DMS 273 (cell line): Measurements from ENCODE around the gene INSYN2B.

Experiments used
- DNase-seq: peaks from one replicate; lab custom pipeline; 2025; ENCODE audit not compliant: unreplicated experiment; lab: John Stamatoyannopoulos, UW

INSYN2B gene

DNA sequence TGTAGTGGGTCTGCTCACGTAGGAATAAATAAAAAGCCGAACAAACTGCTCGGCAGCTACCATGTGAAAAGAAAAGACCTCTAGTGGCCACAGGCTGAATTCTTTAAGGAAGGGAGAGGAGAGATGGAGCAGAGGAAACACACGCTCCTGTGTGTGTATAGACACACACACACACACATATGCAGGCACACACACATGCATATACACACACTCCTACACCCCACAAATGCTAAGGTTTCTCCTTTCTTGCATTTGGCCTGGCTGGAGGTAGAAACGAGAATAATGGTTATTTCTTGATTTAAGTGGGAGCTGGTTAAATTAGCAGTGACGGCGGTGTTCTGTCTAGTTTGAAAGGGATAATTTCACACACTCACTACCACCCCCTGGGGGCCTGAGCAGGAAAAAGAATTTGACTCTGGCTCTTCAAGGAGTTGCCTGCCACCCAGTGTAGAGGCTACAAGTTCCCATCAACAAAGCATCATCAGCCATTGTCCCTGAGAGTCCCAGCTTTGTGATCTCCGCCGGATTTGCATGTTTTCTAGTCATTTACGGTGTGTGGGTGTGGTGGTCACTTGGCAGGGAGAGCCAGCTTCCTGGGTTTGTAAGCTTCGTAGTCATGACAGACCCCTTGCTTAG is at the start of gene INSYN2B:
Gene INSYN2B, minus strand, starts transcription at position 78 of the 636 bp plus-strand sequence. CDS start 96,597 bp downstream, outside the sequence.
- peak; percentile 88 for DNase-seq

DNA sequence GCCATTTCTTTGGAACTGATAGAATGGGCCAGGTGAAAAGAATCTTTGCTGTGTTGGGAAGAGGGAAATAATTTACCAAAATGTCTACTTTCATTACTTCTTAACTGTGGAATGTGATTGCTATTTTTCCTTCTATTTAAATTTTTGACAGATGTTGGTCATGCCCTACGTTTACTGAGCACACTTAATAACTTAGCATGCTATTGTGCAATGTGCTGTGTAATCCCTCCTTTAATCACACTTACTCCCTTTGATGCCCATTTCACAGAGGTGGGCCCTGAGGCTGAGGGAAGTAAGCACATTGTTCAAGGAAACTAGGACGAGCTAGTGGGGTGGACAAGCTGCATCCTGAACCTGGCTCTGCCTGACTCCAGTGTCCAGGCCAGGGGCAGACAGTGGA is 47.8 kb upstream of the INSYN2B start:
- no peak for DNase-seq

DNA sequence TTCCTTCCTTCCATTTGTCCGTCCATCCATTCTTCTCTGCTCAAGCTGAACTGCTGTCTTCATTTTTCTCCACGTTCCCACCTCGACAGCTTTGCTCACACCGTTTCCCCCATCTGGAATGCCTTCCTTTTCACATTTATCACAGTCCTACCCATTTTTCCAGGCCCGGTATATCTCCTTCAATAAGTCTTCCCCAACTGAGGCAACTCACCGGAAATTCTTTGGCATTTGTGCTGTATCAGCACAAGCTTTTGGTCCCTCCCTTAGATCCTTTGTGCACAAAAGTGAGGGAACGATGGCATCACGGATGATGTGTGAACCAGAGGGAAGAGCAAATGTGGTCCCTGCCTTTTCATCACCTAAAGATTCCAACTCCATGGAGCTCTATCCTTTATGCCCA is 45.6 kb upstream of the INSYN2B start:
- no peak for DNase-seq

DNA sequence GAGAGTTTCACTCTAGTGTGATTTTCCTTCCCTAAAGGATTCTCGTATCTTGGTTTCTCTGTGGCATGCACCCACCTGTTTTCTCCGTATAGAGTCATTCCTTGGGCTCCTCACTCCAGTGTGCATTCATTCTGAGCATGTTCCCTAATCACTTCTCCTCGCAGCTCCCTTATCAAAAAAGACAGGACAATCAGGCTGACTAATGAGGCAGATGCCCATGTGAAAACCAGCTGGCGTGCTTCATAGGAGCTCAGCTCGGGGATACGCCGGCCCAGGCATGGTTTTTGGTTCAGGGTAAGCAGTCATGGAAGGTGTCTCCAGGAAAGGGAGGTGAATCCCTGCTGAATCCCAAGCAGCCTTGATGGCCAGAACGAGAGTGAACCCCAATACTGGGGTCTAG is 41.2 kb upstream of the INSYN2B start:
- peak; percentile 73 for DNase-seq

DNA sequence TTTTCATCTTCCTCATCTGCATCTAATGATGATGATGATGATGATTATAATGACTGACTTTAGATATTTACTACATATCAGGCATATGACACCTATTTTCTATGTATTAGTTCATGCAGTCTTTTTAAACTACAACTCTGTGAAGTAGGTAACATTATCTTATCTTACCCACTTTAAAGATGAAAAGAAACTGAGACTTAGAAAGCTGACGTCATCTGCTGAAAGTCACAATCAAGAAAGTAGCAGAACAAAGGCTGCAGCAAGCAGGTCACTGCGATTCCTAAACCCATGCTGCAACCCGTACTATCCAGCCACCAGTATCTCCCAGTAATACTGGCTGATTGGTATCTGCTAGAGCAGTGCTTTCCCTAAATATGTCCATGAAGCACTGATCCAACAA is 40.1 kb upstream of the INSYN2B start:
- DNase-seq: no peak

DNA sequence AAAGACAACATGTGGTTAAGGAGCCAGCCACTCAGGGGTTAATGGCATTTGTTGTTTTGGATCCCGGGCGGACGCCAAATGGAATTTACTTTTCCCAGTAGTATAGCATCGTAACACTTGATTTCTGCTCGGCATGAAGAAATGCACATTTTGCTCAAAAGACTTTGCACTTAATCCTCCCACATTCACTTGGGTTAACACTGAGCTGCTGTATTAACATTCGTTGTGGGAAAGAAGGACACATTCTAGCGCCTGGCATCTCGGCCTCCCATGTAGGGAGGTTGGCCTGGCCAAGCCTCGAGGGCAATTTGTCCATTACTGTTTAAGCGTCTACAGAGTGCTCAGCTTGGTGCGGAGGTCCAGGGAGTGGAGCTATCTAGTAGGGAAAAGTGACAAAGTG is 32.3 kb upstream of the INSYN2B start:
- DNase-seq: no peak

DNA sequence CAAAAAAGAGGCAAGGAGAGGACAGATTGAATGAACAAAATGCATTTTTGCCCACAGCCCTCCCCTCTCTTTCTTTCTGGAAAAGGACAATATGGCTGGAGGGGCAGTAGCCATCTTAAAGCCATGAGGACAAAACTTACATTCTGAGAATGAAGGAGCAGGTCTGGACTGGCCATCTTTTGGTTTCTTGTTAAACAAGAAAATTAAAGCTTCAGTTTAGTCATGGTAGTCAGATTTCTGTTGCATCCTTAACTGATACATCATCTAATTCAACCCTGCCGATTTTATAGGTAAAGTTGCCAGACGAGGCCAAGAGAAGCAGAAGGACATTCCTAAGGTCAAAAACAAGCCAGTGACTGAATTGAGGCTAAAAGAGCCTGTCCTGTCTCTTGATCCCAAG is 31.5 kb upstream of the INSYN2B start:
- DNase-seq: no peak

DNA sequence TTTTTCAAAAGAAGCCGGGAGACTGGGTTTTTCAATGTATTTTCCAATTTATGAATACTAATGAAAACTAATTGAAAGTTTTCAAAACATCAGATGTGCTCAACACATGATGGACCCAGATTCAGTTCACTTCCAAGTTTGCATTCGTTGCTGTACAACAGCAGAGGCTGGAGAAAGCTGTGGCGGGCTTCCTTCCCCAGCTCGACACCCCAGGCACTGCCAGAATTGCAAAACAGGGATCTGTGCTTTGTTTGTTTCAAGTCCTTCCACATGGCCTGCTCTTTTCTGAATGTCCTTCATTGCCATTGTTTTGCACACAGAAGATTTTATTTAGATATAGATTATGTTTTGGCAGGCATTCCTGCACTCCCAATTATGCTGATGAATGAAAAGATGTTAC is 30.3 kb upstream of the INSYN2B start:
- no peak for DNase-seq

DNA sequence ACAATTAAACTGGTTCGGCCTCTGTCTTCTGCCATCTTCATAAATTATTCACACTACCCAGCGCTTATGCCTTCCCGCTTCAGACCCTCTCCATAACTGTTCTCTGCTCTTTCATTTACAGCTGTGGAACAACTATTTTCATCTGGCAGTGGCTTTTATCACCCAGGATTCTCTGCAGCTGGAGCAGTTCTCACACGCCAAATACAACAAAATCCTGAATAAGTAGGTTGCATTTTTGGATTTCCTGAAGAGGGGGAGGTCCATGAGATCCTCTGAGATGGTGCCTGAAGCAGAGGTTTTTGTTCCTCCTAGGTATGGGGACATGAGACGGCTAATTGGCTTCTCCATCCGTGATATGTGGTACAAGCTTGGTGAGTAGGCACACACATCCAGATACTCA is 28.1 kb upstream of the INSYN2B start:
- no peak for DNase-seq

DNA sequence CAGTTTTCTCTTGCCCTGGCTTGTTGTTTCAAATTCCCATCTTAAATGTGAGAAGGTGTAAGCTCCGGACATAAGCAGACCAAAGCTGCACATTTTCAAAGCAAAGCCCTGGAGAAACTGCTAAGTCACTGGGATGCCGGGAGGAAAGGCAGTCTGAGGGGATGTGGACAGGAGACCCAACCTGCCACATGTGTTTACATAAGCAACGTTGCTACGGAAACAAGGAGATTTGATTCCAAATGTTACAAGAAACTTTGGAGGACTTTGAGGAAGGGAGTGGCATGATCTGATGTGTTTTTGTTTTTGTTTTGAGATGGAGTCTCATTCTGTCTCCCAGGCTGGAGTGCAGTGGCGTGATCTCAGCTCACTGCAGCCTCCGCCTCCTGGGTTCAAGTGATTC is 25.7 kb upstream of the INSYN2B start:
- DNase-seq: peak; percentile 22

DNA sequence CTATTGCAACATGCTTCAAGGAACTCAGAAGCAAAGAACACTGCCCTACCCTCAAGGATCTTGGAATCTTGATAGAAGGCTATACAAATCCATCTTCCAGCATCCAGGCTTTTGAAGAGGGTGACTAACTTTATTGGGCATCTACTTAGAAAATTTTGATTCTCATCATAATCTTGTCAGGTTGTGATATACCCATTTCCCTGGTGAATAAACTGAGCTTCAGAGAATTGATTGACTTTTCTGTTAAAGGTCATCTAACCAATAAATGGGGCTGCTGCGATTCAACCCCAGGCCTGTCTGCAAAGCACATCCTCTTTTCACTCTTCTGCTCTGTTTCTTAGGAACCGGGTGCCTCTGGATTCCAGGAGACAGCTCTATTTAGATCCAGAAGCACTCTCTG is 19.9 kb upstream of the INSYN2B start:
- no peak for DNase-seq

DNA sequence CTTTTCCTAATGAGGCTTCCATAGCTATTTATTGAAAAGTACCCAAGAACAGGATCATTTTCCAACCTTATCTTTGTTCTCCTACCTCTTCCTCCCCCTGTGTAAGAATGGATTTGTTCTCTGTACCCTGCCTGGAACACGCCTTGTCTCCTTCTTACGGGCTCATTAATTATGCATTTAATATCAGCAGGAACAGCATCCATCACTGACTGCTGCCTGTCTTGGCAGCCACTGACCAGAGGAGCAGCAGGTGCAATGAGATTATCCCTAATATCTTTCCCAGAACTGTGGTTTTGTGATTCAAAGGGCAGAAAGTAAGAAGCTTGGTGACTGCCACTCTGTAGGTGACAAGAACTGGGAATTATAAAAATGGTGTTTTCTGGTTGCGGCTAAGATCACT is 19.3 kb upstream of the INSYN2B start:
- no peak for DNase-seq

DNA sequence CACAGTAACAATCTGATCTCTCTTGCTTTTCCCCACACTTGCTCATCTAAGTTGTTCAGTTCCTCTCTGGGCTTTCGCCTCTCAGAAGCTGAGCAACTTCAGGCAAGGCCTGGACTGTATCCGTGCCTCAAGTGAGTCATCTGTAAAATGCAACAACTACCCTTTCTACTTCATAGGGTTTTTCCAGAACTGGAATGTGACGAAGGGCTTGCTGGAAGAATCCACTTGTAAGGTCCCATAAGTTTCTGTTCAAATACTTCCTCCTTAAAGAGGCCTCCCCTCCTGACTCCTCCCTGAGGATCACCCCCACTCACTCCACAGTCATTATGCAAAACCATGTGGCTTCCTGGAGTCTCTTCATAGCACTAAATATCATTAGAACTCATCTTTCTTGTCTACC is 17.5 kb upstream of the INSYN2B start:
- DNase-seq: no peak

DNA sequence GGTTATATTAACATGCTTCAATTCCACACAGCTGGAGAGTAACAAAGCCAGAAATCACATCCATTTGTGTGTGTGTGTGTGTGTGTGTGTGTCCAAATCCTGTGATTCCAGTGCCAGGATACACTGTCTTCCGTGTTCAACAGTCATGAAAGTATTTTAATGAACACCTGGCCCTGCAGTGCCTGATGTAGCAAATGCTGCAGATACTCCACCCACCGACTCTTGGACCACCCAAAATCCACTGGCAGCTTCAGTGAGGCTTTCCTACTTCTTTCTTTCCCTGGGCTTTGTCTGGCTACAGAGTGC is 13.1 kb upstream of the INSYN2B start:
- DNase-seq: no peak

DNA sequence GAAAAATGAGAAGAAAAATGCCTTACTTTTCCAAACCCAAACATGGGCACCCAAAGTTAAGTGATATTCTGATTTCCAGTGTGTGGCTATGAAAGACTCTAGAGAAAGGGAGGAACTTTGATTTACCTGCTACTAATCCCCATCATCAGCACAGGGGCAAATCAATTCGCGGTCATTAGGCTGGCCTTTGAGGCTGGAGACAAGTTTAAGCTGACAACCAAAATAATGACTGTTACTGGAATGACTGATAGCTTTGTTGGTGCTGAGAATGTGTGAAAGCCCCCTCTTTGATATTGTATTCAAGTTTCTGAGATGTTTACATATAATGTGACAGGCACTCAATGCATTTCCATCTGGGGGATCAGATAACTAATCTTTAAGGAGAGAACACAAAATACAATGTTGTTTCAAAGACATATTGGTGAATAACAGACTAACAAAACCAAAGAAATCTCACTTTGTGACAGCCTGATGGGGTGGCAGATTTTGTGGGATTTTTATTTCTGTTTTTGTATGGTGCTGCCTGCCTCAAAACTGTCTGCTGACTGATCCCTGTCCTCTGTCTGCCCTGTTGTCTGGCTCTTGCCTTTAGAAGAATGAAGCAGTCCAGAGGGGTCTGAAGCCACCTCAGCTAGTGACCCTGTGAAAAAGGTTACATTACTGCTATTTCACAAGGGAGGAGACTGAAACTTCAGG is 12.6 kb upstream of the INSYN2B start:
- DNase-seq: no peak

DNA sequence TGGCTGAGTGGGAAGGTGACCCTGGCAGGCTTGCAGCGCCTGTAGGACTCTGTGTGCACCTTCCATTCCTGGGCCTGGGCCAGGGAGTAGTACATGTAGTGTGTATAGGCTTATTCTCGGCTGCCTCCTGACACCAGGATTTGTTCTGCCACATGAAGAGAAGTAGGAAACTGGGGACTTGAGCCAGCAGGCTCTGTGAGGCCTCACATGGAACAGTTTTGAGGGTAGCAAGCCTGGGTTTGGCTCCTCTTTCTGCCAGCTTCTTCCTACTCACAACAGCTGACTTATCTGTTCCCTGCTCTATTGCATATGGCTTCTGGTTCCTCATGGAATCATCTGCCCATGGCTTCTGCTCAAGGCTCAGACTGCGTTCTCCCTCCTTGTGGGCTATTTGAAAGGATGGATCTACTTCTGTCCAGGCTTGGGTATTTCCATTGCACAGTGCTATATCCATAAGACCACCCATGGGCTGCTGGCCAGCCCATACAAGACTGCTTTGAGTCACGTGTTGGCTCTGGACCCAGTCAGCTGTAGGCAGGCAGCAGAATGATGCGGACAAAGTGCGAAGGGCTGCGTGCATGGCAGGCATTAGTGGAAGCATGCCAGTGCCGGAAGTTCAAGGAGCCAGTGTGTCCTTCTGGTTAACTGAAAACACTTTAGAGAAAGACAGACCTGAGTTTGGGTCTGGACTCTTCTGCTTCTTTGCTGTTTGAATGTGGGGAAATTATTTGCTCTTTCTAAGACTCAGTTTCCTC is 11.0 kb upstream of the INSYN2B start:
- DNase-seq: no peak

DNA sequence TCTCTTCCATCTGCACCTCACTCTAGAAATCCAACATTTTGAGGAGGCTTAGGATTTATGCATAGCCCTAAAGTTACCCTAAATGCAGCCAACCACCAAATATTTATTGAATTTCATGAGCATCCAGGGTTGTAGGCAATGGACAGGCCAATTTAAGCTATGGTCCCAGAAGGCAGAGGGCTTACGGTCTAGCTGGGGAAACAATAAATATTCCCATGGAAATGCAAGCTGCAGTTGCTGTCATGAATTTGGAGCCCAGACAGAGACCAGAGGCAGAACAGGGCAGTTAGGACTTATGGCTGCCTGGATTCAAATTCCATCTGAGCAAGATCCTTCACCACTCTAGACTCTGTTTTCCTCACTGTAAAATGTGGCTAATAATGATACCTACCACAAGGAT is 9.1 kb upstream of the INSYN2B start:
- DNase-seq: no peak

DNA sequence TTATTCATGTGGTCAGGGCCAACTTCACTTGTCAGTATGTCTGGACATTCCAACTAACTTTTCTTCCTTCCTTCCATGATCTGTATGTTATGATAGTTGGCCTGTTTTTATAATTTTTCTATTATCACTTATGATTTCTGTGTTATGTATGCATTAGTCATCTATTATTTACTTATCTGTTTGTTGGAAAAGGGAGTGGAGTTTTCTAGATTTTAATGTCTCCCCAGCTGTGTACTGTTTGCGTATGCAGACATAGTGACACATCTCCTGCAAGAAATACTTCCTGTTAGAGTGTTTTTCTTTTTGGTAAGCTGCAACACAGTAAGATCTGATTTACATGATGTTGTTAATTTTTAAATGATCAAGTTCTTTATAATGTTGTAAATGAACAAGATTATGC is 8.7 kb upstream of the INSYN2B start:
- no peak for DNase-seq

DNA sequence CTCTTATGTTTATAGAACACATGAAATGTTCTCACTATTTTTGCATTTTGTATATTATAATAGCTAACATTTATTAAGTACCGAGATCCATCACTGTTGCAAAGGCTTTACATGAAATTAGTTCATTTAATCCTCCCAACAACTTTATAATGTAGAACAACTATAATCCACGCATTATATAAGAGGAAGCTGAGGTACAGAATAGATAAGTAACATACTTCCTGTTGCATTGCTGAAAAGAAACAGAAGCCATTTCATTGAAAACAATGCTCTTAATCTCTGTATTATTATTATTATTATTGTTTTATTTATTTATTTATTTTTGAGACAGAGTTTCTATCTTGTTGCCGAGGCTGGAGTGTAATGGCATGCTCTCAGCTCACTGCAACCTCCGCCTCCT is 7.9 kb upstream of the INSYN2B start:
- DNase-seq: no peak

DNA sequence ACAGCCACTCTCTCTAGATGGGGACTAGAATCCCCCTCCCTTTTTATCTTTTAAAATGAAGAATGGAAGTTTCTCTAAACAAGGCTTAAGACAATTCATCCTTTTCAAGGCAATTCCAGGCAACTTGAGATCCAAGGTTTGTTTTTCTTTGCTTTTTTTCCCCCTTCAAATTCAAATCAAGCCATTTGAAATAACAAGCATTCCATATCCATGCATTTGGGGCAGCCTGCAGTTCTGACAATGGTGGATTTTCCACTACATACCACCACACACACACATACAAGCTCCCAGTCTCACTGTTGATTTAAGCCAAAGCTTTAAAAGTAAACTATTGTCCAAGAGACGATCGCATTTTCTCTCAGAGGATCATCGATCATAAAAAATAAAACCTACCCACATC is 424 bp downstream of the INSYN2B start:
- no peak for DNase-seq

DNA sequence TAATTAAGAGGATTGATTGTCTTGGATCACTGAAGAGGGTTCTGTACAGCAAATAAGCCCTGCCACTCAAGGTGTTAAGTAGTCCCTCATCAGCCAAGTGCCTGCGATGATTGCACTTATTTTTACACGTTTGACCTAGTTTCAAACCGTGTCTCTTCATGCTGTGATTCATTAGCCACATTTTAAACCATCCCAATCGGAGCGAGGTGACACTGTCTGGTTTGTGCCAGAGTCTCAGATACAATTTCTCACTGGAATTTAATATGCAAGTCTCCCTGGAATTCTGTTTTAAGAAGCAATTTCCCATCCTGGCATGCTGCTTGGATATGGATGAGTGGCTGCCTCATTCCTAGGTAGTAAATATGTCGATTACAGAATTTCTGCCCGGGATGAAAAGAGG is 1.6 kb downstream of the INSYN2B start:
- DNase-seq: no peak

DNA sequence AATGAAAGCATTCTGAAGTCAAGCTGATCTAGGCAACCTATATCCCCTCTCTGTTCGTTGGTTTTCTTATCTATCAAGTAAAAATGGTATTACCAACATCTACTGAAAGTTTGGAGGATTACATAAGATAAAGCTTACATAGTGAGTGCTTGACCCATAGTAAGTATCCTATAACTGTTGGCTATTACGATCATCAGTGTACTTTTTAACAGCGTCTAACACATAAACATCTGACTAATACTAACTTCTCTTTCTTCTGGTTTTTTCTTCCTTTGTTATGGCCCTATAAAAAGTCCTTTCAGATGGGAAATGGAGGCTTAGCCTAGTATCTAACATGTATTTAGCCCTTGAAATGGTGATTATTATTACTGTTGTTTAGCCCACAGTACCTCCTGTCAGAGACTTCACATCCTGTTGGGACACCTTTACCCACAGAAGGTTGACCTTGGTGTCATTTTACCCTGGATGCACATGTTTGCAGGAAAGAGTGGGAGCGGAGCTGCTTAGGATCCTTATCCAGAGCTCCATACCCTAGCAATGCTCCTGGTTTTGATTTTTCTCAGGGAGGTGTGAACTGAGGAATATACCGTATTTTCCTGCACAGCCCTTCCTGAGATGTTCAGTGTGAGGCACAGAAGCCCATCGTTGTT is 6.0 kb downstream of the INSYN2B start:
- no peak for DNase-seq
